Fibroblast of lung (primary cell): ENCODE results near the gene MBD5.

ENCODE experiments used
- EZH2 ChIP-seq: IDR thresholded peaks from 2 replicates; pipeline ENCODE4 v1.5.1; 2012; ENCODE audit warnings: low read length, control low read depth, mild to moderate bottlenecking; ENCODE audit errors: missing control alignments
- TF ChIP-seq, protein P1 (sequence below), 2 donors: IDR thresholded peaks in 1 of 2; conservative IDR thresholded peaks in 1 of 2; 1 replicate in 1 of 2; 2 replicates in 1 of 2; pipeline ENCODE4 v1.5.1; 2011 to 2012; ENCODE audit warnings: low read length in 2 of 2, control low read depth in 1 of 2, inconsistent platforms in 1 of 2, low read depth in 1 of 2, mild to moderate bottlenecking in 1 of 2

DNA sequence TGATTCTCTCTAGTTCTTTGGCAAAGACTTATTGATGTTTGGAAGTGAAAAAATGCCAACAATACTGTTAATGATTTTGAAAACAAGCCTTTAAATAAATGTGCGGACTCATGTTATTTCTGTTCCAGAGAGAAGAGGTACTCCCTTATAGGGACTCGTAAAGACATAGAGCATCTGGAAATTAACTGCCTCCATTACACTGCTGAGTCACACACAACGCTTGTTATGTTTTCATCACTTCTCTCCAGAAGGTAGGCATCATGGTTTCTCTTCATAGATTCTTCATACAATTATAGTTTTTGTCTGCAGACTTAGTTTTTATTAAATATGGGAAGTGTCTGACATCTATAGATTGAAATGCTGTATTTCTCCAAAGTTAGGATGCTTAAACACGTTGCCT, 321.2 kb downstream of the MBD5 start:
- TF ChIP-seq, protein P1, sequence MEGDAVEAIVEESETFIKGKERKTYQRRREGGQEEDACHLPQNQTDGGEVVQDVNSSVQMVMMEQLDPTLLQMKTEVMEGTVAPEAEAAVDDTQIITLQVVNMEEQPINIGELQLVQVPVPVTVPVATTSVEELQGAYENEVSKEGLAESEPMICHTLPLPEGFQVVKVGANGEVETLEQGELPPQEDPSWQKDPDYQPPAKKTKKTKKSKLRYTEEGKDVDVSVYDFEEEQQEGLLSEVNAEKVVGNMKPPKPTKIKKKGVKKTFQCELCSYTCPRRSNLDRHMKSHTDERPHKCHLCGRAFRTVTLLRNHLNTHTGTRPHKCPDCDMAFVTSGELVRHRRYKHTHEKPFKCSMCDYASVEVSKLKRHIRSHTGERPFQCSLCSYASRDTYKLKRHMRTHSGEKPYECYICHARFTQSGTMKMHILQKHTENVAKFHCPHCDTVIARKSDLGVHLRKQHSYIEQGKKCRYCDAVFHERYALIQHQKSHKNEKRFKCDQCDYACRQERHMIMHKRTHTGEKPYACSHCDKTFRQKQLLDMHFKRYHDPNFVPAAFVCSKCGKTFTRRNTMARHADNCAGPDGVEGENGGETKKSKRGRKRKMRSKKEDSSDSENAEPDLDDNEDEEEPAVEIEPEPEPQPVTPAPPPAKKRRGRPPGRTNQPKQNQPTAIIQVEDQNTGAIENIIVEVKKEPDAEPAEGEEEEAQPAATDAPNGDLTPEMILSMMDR (conservative IDR thresholded peaks at IDR 0.05 in 1 of 2, IDR thresholded peaks at IDR 0.05 in 1 of 2; ENCODE audit: low read depth in 1 of 2, low read length in 2 of 2) = no peak
- no peak for TF ChIP-seq EZH2
